Epithelial cell of esophagus (primary cell): ENCODE data around the gene FKBP4.

Experiments used
- DNase-seq: peaks from one replicate; pipeline ENCODE4 v3.0.0; 2010; ENCODE audit warnings: low read depth
- H3K4me3 ChIP-seq: 2 replicates; pipeline ENCODE4 v1.5.1; 2011; ENCODE audit warnings: mild to moderate bottlenecking, low read length, control low read depth
- CTCF ChIP-seq: IDR thresholded peaks from 2 replicates; pipeline ENCODE4 v1.5.1; 2011; ENCODE audit warnings: low read depth, mild to moderate bottlenecking, low read length, control low read depth, inconsistent platforms; ENCODE audit not compliant: insufficient read depth; ENCODE audit errors: missing control alignments

Gene FKBP4

GRCh38 chr12:2834581-2835491 lies 40.1 kb downstream of the FKBP4 start, which contains the start of gene NRIP2:
TSS of gene NRIP2 (minus strand) at chr12:2835035. CDS start at chr12:2834983, 52 bp downstream.
- no peak for TF ChIP-seq CTCF
- H3K4me3 ChIP-seq = no peak within 1 kb of the TSS
- no peak for DNase-seq

GRCh38 chr12:2835691-2836403 lies 41.1 kb downstream of the FKBP4 start:
- DNase-seq = no peak
- no peak for TF ChIP-seq CTCF
- no peak overlapping the region for H3K4me3 ChIP-seq

- no peak for DNase-seq
- no peak overlapping the region for H3K4me3 ChIP-seq
- TF ChIP-seq CTCF = no peak
These were observed 41.8 kb downstream of the FKBP4 start for GRCh38 chr12:2836574-2836973.

- no peak for DNase-seq
- no peak for TF ChIP-seq CTCF
- H3K4me3 ChIP-seq = no peak overlapping the region
These were observed 46.4 kb downstream of the FKBP4 start for GRCh38 chr12:2841056-2841650.

- no peak overlapping the region for H3K4me3 ChIP-seq
- no peak for TF ChIP-seq CTCF
- DNase-seq = no peak
These were observed 48.2 kb downstream of the FKBP4 start for GRCh38 chr12:2842948-2843347.

GRCh38 chr12:2844786-2845185 lies 50.0 kb downstream of the FKBP4 start:
- no peak for DNase-seq
- H3K4me3 ChIP-seq = no peak overlapping the region
- no peak for TF ChIP-seq CTCF
